ENCODE results near the gene MYCN.

The MYCN gene

GRCh38 chr2:15936277-15937104, 3.9 kb upstream of the MYCN start:
- no peak for DNase-seq
- POLR2A ChIA-PET = interaction anchor here (0.8 kb wide), 1 partner anchor 695 kb away, joined by 3 read pairs; no protein-coding TSS in a partner anchor
- Histone ChIP-seq H3K4me1 (ENCODE audit: control extremely low read depth in 1 of 4, control insufficient read depth in 4 of 4, insufficient read depth in 4 of 4, low read length in 3 of 4) (peaks cover 0 to 20% (median 12%) of the 10 kb centered on the region in 4 experiments), H3K9me3 (ENCODE audit: control extremely low read depth in 1 of 5, control insufficient read depth in 4 of 5, insufficient read depth in 2 of 5, low read depth in 1 of 5, low read length in 4 of 5) (no peaks in the 10 kb centered on the region), H3K36me3 (ENCODE audit: control insufficient read depth in 4 of 4, insufficient read depth in 4 of 4, low read length in 3 of 4) (no peaks in the 10 kb centered on the region), H3K27ac (ENCODE audit: insufficient read depth in 1 of 2, low read depth in 1 of 2, low read length in 2 of 2, poor library complexity in 1 of 2, severe bottlenecking in 2 of 2) (no peak overlapping the region), H3K27me3 (replicated peaks in 2 of 5; ENCODE audit: control insufficient read depth in 4 of 5, insufficient read depth in 5 of 5, low read length in 4 of 5) (peaks cover 0 to 2% (median 0%) of the 10 kb centered on the region in 5 experiments), H3K4me3 (ENCODE audit: control insufficient read depth in 1 of 7, extremely low read depth in 1 of 7, insufficient read depth in 4 of 7, low read depth in 2 of 7, low read length in 6 of 7) (no peak overlapping the region)
- CTCF ChIA-PET = interaction anchor here (2.4 kb wide), 1 partner anchor 571 kb away, joined by 8 read pairs; no protein-coding TSS in a partner anchor
- WGBS (ENCODE audit: insufficient coverage) = 100% methylated on average over 5 of the region's 5 CpGs

GRCh38 chr2:15937105-15937881, 3.1 kb upstream of the MYCN start:
- Histone ChIP-seq H3K4me3 (ENCODE audit: control insufficient read depth in 1 of 7, extremely low read depth in 1 of 7, insufficient read depth in 4 of 7, low read depth in 2 of 7, low read length in 6 of 7) (no peak overlapping the region), H3K27ac (ENCODE audit: insufficient read depth in 1 of 2, low read depth in 1 of 2, low read length in 2 of 2, poor library complexity in 1 of 2, severe bottlenecking in 2 of 2) (no peak overlapping the region), H3K36me3 (ENCODE audit: control insufficient read depth in 4 of 4, insufficient read depth in 4 of 4, low read length in 3 of 4) (peaks cover 0 to 3% (median 0%) of the 10 kb centered on the region in 4 experiments), H3K9me3 (ENCODE audit: control extremely low read depth in 1 of 5, control insufficient read depth in 4 of 5, insufficient read depth in 2 of 5, low read depth in 1 of 5, low read length in 4 of 5) (no peaks in the 10 kb centered on the region), H3K4me1 (ENCODE audit: control extremely low read depth in 1 of 4, control insufficient read depth in 4 of 4, insufficient read depth in 4 of 4, low read length in 3 of 4) (peaks cover 0 to 20% (median 12%) of the 10 kb centered on the region in 4 experiments), H3K27me3 (replicated peaks in 2 of 5; ENCODE audit: control insufficient read depth in 4 of 5, insufficient read depth in 5 of 5, low read length in 4 of 5) (peaks cover 0 to 2% (median 0%) of the 10 kb centered on the region in 5 experiments)
- CTCF ChIA-PET = interaction anchor here (2.4 kb wide), 1 partner anchor 571 kb away, joined by 8 read pairs; no protein-coding TSS in a partner anchor
- POLR2A ChIA-PET = no interaction called here
- no peak for DNase-seq
- 95% methylated on average over 5 of the region's 8 CpGs for WGBS (ENCODE audit: insufficient coverage)

GRCh38 chr2:15937882-15938802, 2.2 kb upstream of the MYCN start:
- H3K4me3 ChIP-seq (ENCODE audit: control insufficient read depth in 1 of 7, extremely low read depth in 1 of 7, insufficient read depth in 4 of 7, low read depth in 2 of 7, low read length in 6 of 7) = no peak overlapping the region
- WGBS (ENCODE audit: insufficient coverage) = 100% methylated on average over 7 of the region's 7 CpGs
- CTCF ChIA-PET = interaction anchor here (1.1 to 4.6 kb wide), 11 partner anchors 28 to 616 kb away, joined by 3 to 80 read pairs (median 4); no protein-coding TSS in a partner anchor
- POLR2A ChIA-PET = no interaction called here
- peaks cover 0 to 20% (median 13%) of the 10 kb centered on the region in 4 experiments for H3K4me1 ChIP-seq (ENCODE audit: control extremely low read depth in 1 of 4, control insufficient read depth in 4 of 4, insufficient read depth in 4 of 4, low read length in 3 of 4)
- peaks cover 0 to 2% (median 0%) of the 10 kb centered on the region in 5 experiments for H3K27me3 ChIP-seq (replicated peaks in 2 of 5; ENCODE audit: control insufficient read depth in 4 of 5, insufficient read depth in 5 of 5, low read length in 4 of 5)
- no peak for DNase-seq
- H3K27ac ChIP-seq (ENCODE audit: insufficient read depth in 1 of 2, low read depth in 1 of 2, low read length in 2 of 2, poor library complexity in 1 of 2, severe bottlenecking in 2 of 2) = no peak overlapping the region
- peaks cover 0 to 11% (median 3%) of the 10 kb centered on the region in 4 experiments for H3K36me3 ChIP-seq (ENCODE audit: control insufficient read depth in 4 of 4, insufficient read depth in 4 of 4, low read length in 3 of 4)
- no peaks in the 10 kb centered on the region for H3K9me3 ChIP-seq (ENCODE audit: control extremely low read depth in 1 of 5, control insufficient read depth in 4 of 5, insufficient read depth in 2 of 5, low read depth in 1 of 5, low read length in 4 of 5)

GRCh38 chr2:15938803-15939555, 1.4 kb upstream of the MYCN start:
- POLR2A ChIA-PET = interaction anchor here (1.5 kb wide), 1 partner anchor 568 kb away, joined by 6 read pairs; no protein-coding TSS in a partner anchor
- 65% methylated on average over 6 of the region's 8 CpGs for WGBS (ENCODE audit: insufficient coverage)
- peaks cover 5 to 26% (median 20%) of the 10 kb centered on the region in 4 experiments for H3K4me1 ChIP-seq (ENCODE audit: control extremely low read depth in 1 of 4, control insufficient read depth in 4 of 4, insufficient read depth in 4 of 4, low read length in 3 of 4)
- no peak for DNase-seq
- H3K27ac ChIP-seq (ENCODE audit: insufficient read depth in 1 of 2, low read depth in 1 of 2, low read length in 2 of 2, poor library complexity in 1 of 2, severe bottlenecking in 2 of 2) = no peak overlapping the region
- peaks cover 0 to 2% (median 0%) of the 10 kb centered on the region in 5 experiments for H3K27me3 ChIP-seq (replicated peaks in 2 of 5; ENCODE audit: control insufficient read depth in 4 of 5, insufficient read depth in 5 of 5, low read length in 4 of 5)
- CTCF ChIA-PET = interaction anchor here (0.7 to 4.6 kb wide), 36 partner anchors 8 to 670 kb away, joined by 3 to 80 read pairs (median 4); no protein-coding TSS in a partner anchor
- no peaks in the 10 kb centered on the region for H3K9me3 ChIP-seq (ENCODE audit: control extremely low read depth in 1 of 5, control insufficient read depth in 4 of 5, insufficient read depth in 2 of 5, low read depth in 1 of 5, low read length in 4 of 5)
- H3K4me3 ChIP-seq (ENCODE audit: control insufficient read depth in 1 of 7, extremely low read depth in 1 of 7, insufficient read depth in 4 of 7, low read depth in 2 of 7, low read length in 6 of 7) = peak overlapping the region in 5 of 7 experiments; percentile 86 to 99 (median 97)
- H3K36me3 ChIP-seq (ENCODE audit: control insufficient read depth in 4 of 4, insufficient read depth in 4 of 4, low read length in 3 of 4) = peaks cover 0 to 16% (median 8%) of the 10 kb centered on the region in 4 experiments

GRCh38 chr2:15939556-15939853, 845 bp upstream of the MYCN start:
- no peaks in the 10 kb centered on the region for H3K9me3 ChIP-seq (ENCODE audit: control extremely low read depth in 1 of 5, control insufficient read depth in 4 of 5, insufficient read depth in 2 of 5, low read depth in 1 of 5, low read length in 4 of 5)
- H3K27ac ChIP-seq (ENCODE audit: insufficient read depth in 1 of 2, low read depth in 1 of 2, low read length in 2 of 2, poor library complexity in 1 of 2, severe bottlenecking in 2 of 2) = no peak overlapping the region
- peak overlapping the region; percentile 82 to 99 (median 95) for H3K4me3 ChIP-seq (ENCODE audit: control insufficient read depth in 1 of 7, extremely low read depth in 1 of 7, insufficient read depth in 4 of 7, low read depth in 2 of 7, low read length in 6 of 7)
- no peak for DNase-seq
- POLR2A ChIA-PET = interaction anchor here (0.7 to 1.5 kb wide), 5 partner anchors 9 to 568 kb away, joined by 3 to 6 read pairs (median 3); no protein-coding TSS in a partner anchor
- H3K4me1 ChIP-seq (ENCODE audit: control extremely low read depth in 1 of 4, control insufficient read depth in 4 of 4, insufficient read depth in 4 of 4, low read length in 3 of 4) = peaks cover 10 to 31% (median 22%) of the 10 kb centered on the region in 4 experiments
- CTCF ChIA-PET = interaction anchor here (0.6 to 4.6 kb wide), 42 partner anchors 9 to 669 kb away, joined by 3 to 80 read pairs (median 4); no protein-coding TSS in a partner anchor
- WGBS (ENCODE audit: insufficient coverage) = 1% methylated on average over 16 of the region's 21 CpGs
- H3K27me3 ChIP-seq (replicated peaks in 2 of 5; ENCODE audit: control insufficient read depth in 4 of 5, insufficient read depth in 5 of 5, low read length in 4 of 5) = peaks cover 0 to 2% (median 0%) of the 10 kb centered on the region in 5 experiments
- peaks cover 0 to 19% (median 12%) of the 10 kb centered on the region in 4 experiments for H3K36me3 ChIP-seq (ENCODE audit: control insufficient read depth in 4 of 4, insufficient read depth in 4 of 4, low read length in 3 of 4)

Measured in common myeloid progenitor, CD34-positive (primary cell).